ENCODE data around the gene ULK1.

GRCh38 chr12:131934535-131934934, 40.1 kb downstream of the ULK1 start:
- TF ChIP-seq, protein P1, sequence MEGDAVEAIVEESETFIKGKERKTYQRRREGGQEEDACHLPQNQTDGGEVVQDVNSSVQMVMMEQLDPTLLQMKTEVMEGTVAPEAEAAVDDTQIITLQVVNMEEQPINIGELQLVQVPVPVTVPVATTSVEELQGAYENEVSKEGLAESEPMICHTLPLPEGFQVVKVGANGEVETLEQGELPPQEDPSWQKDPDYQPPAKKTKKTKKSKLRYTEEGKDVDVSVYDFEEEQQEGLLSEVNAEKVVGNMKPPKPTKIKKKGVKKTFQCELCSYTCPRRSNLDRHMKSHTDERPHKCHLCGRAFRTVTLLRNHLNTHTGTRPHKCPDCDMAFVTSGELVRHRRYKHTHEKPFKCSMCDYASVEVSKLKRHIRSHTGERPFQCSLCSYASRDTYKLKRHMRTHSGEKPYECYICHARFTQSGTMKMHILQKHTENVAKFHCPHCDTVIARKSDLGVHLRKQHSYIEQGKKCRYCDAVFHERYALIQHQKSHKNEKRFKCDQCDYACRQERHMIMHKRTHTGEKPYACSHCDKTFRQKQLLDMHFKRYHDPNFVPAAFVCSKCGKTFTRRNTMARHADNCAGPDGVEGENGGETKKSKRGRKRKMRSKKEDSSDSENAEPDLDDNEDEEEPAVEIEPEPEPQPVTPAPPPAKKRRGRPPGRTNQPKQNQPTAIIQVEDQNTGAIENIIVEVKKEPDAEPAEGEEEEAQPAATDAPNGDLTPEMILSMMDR (IDR thresholded peaks at IDR 0.05) = no peak
- TF ChIP-seq POLR2AphosphoS5 (IDR thresholded peaks at IDR 0.05; ENCODE audit: insufficient read depth in 1 of 2, low read depth in 1 of 2) = no peak
- TF ChIP-seq POLR2A (IDR thresholded peaks at IDR 0.05) = no peak
